Measurements from ENCODE around the gene RPS19. TPM values are rescaled to one million over a fixed set of nuclear protein-coding genes. Genes with fewer than 3 reads are reported as not detected.

RPS19 gene
- total RNA-seq, 1 experiment from 2014 or later: 3,297 TPM

DNA sequence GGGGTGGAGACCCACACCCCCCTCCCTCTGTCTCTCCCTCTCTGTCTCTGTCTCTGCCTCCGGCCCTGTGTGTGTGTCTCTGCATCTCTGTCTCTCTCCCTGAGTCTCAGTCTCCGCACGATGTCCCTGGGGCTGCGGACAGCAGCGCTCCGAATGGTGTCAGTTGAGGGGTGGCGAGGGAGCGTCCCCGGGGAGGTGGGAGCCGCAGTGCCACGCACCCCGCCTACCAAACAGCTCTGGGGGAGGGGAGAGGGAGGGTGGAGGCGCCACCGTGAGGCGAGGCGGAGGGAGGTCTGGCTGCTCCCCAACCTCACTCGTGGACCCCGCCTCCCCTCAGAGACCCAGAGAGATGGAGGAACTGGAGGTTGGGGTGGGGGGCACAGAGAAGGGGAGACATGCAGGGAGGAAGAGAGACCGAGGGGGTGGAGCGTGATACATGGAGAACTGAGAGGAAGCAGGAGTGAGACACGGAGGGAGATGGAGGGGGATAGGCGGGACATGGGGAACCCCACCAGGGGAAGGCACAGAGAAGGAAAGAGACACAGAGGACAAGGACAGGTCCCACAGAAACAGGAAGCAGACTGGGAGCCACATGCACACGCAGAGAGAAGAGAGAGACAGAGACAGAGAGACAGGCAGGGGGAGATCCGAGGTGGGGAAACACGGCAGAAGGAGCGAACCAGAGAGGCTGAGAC is 61.0 kb downstream of the RPS19 start:
- Mint-ChIP-seq H3K9me3 (ENCODE audit: unreplicated experiment) (no peaks in the 10 kb centered on the region), H3K36me3 (ENCODE audit: insufficient read depth, unreplicated experiment) (no peaks in the 10 kb centered on the region), H3K4me1 (ENCODE audit: low read depth, unreplicated experiment) (peaks cover 13% of the 10 kb centered on the region), H3K27me3 (ENCODE audit: insufficient read depth, unreplicated experiment) (peaks cover 7% of the 10 kb centered on the region), H3K27ac (ENCODE audit: unreplicated experiment) (no peak overlapping the region), H3K4me3 (ENCODE audit: unreplicated experiment) (no peak overlapping the region)
- no TSS peak for BruUV-seq (replicated peaks)
- no peak overlapping the region for H3K4me3 ChIP-seq (ENCODE audit: low read depth, low read length)
- H3K4me1 ChIP-seq: no peaks in the 10 kb centered on the region
- no peaks in the 10 kb centered on the region for H3K36me3 ChIP-seq (ENCODE audit: control insufficient read depth, insufficient read depth, low read length)
- no peaks in the 10 kb centered on the region for H3K9me3 ChIP-seq
- intact Hi-C loops (cut with micrococcal nuclease; ENCODE audit: unreplicated experiment): no loop called here
- ChIA-PET POLR2A (no interaction called here), CTCF (no interaction called here)
- no peak for DNase-seq
- no peaks in the 10 kb centered on the region; the same call in 1 of the 2 replicates for H3K27me3 ChIP-seq (replicated peaks; ENCODE audit: control insufficient read depth, insufficient read depth, low read length)
- TF ChIP-seq, protein P1, sequence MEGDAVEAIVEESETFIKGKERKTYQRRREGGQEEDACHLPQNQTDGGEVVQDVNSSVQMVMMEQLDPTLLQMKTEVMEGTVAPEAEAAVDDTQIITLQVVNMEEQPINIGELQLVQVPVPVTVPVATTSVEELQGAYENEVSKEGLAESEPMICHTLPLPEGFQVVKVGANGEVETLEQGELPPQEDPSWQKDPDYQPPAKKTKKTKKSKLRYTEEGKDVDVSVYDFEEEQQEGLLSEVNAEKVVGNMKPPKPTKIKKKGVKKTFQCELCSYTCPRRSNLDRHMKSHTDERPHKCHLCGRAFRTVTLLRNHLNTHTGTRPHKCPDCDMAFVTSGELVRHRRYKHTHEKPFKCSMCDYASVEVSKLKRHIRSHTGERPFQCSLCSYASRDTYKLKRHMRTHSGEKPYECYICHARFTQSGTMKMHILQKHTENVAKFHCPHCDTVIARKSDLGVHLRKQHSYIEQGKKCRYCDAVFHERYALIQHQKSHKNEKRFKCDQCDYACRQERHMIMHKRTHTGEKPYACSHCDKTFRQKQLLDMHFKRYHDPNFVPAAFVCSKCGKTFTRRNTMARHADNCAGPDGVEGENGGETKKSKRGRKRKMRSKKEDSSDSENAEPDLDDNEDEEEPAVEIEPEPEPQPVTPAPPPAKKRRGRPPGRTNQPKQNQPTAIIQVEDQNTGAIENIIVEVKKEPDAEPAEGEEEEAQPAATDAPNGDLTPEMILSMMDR (IDR thresholded peaks at IDR 0.05; ENCODE audit: insufficient read depth in 1 of 2, low read depth in 1 of 2, low read length in 1 of 2, severe bottlenecking in 1 of 2, unreplicated experiment in 1 of 2): no peak

DNA sequence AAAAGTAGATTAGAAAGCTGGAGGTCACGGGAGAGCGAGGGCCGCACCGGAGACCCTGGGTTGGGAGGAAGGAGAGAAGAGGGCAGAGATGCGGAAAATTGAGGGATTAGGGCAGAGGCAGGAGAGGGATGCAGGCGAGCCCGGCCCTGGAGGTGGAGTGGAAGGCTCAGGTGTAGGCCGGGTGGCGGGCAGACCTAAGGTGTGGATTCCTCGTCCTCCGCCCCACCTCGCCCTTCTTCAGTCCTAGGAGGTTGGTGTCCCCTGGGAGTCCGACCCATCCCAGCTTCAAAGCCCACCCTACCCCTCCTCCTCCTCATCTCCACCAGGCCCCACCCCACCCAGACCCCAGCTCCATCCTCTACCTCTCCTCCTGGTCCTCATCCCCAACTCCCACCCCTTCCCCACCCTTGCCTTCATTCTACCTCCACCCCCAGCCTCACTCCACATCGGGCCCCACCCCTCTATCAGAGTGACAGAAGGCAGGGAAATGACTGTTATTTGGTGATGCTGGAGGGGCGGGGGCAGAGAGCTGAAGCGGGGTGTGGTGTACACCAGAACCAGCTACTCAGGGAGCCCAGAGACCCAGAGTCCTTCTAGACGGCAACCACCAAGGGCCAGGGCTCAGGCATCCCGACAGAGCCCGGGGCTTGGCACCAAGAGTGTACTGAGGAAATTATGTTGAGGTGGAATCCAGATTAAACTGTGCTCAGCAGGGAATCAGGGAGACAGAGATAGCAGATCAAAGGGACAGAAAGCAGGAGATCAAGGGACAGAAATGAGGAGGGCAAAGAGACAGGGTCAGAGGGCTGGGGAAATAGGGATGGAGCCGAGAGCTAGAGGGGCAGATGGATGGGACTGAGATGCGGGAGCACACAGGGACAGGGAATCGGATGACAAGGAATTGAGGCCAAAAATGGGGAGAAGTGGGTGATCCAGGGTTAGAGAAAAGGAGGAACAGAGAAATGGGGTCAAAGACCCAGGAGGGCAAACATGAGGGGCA is 61.8 kb downstream of the RPS19 start:
- no peaks in the 10 kb centered on the region for H3K4me1 ChIP-seq
- no peaks in the 10 kb centered on the region for H3K36me3 ChIP-seq (ENCODE audit: control insufficient read depth, insufficient read depth, low read length)
- no peaks in the 10 kb centered on the region for H3K9me3 ChIP-seq
- no peaks in the 10 kb centered on the region for H3K9me3 Mint-ChIP-seq (ENCODE audit: unreplicated experiment)
- no peaks in the 10 kb centered on the region for H3K36me3 Mint-ChIP-seq (ENCODE audit: insufficient read depth, unreplicated experiment)
- BruUV-seq (replicated peaks): no TSS peak
- DNase-seq: no peak
- ChIA-PET POLR2A (no interaction called here), CTCF (no interaction called here)
- H3K27me3 Mint-ChIP-seq (ENCODE audit: insufficient read depth, unreplicated experiment): peaks cover 7% of the 10 kb centered on the region
- H3K27ac Mint-ChIP-seq (ENCODE audit: unreplicated experiment): no peak overlapping the region
- no peak overlapping the region for H3K4me3 Mint-ChIP-seq (ENCODE audit: unreplicated experiment)
- H3K4me1 Mint-ChIP-seq (ENCODE audit: low read depth, unreplicated experiment): peaks cover 13% of the 10 kb centered on the region
- TF ChIP-seq, protein P1 (IDR thresholded peaks at IDR 0.05; ENCODE audit: insufficient read depth in 1 of 2, low read depth in 1 of 2, low read length in 1 of 2, severe bottlenecking in 1 of 2, unreplicated experiment in 1 of 2): no peak
- H3K4me3 ChIP-seq (ENCODE audit: low read depth, low read length): no peak overlapping the region
- no peaks in the 10 kb centered on the region; the same call in 1 of the 2 replicates for H3K27me3 ChIP-seq (replicated peaks; ENCODE audit: control insufficient read depth, insufficient read depth, low read length)
- intact Hi-C loops (cut with micrococcal nuclease; ENCODE audit: unreplicated experiment): no loop called here

Small RNAs within 50 kb of the gene (microRNA-seq; reads per million reads assigned to microRNA genes)
- 0.56 reads per million for gene MIR6797

Other genes with a start within 250 kb of the RPS19 start
- gene CEACAM4, start 233.2 kb upstream of the RPS19 start, total RNA-seq (2022): not detected in 2 replicates
- 0.44 TPM in 1 of 2 replicates, not detected in the other for gene CEACAM7, start 172.0 kb upstream of the RPS19 start, total RNA-seq (2022)
- gene CEACAM5, start 151.6 kb upstream of the RPS19 start, total RNA-seq (2022): 1.3 and 3.9 TPM in 2 replicates
- 10.7 and 16.2 TPM in 2 replicates for gene CEACAM6, start 104.7 kb upstream of the RPS19 start, total RNA-seq (2022)
- gene CEACAM3, start 63.7 kb upstream of the RPS19 start, total RNA-seq (2022): not detected in 2 replicates
- not detected in 2 replicates for gene LYPD4, start 15.6 kb upstream of the RPS19 start, total RNA-seq (2022)
- not detected in 2 replicates for gene DMRTC2, start 15.2 kb upstream of the RPS19 start, total RNA-seq (2022)
- gene CD79A, start 17.0 kb downstream of the RPS19 start, total RNA-seq (2022): 0.82 TPM in 1 of 2 replicates, not detected in the other
- gene ARHGEF1, start 22.9 kb downstream of the RPS19 start, total RNA-seq (2022): 60.2 and 63.5 TPM in 2 replicates
- 0.23 and 0.49 TPM in 2 replicates for gene ERFL, start 68.2 kb downstream of the RPS19 start, total RNA-seq (2022)
- gene RABAC1, start 99.1 kb downstream of the RPS19 start, total RNA-seq (2022): 64.4 and 70.7 TPM in 2 replicates
- gene ATP1A3, start 134.0 kb downstream of the RPS19 start, total RNA-seq (2022): 0.54 and 0.84 TPM in 2 replicates
- 0.30 and 0.48 TPM in 2 replicates for gene GRIK5, start 210.0 kb downstream of the RPS19 start, total RNA-seq (2022)
- gene ZNF574, start 215.9 kb downstream of the RPS19 start, total RNA-seq (2022): 22.4 and 22.7 TPM in 2 replicates

Data from Caco-2 (cell line).